ENCODE data around the gene TMEM87B.
A peak's percentile ranks its signal among the peaks of the same experiment; 100 is the strongest.

TMEM87B gene

GRCh38 chr2:112075490-112076260, 20.6 kb downstream of the TMEM87B start:
- Mint-ChIP-seq H3K27ac (peak overlapping the region; percentile 11), H3K9me3 (ENCODE audit: low read depth) (peaks cover 10% of the 10 kb centered on the region), H3K36me3 (peaks cover 34% of the 10 kb centered on the region), H3K4me3 (no peak overlapping the region), H3K4me1 (ENCODE audit: low read depth) (peaks cover 38% of the 10 kb centered on the region), H3K27me3 (no peaks in the 10 kb centered on the region)

- Mint-ChIP-seq H3K9me3 (ENCODE audit: low read depth) (peaks cover 10% of the 10 kb centered on the region), H3K4me3 (no peak overlapping the region), H3K27ac (no peak overlapping the region), H3K36me3 (peaks cover 29% of the 10 kb centered on the region), H3K27me3 (no peaks in the 10 kb centered on the region), H3K4me1 (ENCODE audit: low read depth) (peaks cover 25% of the 10 kb centered on the region)
These were observed 22.7 kb downstream of the TMEM87B start for GRCh38 chr2:112077814-112078213.

- H3K9me3 Mint-ChIP-seq (ENCODE audit: low read depth): no peaks in the 10 kb centered on the region
- H3K27me3 Mint-ChIP-seq: no peaks in the 10 kb centered on the region
- no peak overlapping the region for H3K4me3 Mint-ChIP-seq
- peaks cover 6% of the 10 kb centered on the region for H3K4me1 Mint-ChIP-seq (ENCODE audit: low read depth)
- H3K27ac Mint-ChIP-seq: no peak overlapping the region
- peaks cover 21% of the 10 kb centered on the region for H3K36me3 Mint-ChIP-seq
These were observed 26.2 kb downstream of the TMEM87B start for GRCh38 chr2:112081262-112081661.

GRCh38 chr2:112084689-112085374, 29.8 kb downstream of the TMEM87B start:
- H3K9me3 Mint-ChIP-seq (ENCODE audit: low read depth): no peaks in the 10 kb centered on the region
- no peaks in the 10 kb centered on the region for H3K4me1 Mint-ChIP-seq (ENCODE audit: low read depth)
- H3K36me3 Mint-ChIP-seq: peaks cover 25% of the 10 kb centered on the region
- H3K27me3 Mint-ChIP-seq: no peaks in the 10 kb centered on the region
- H3K27ac Mint-ChIP-seq: no peak overlapping the region
- H3K4me3 Mint-ChIP-seq: no peak overlapping the region

GRCh38 chr2:112085375-112085730, 30.3 kb downstream of the TMEM87B start:
- Mint-ChIP-seq H3K4me3 (no peak overlapping the region), H3K27ac (no peak overlapping the region), H3K36me3 (peaks cover 29% of the 10 kb centered on the region), H3K9me3 (ENCODE audit: low read depth) (no peaks in the 10 kb centered on the region), H3K4me1 (ENCODE audit: low read depth) (no peaks in the 10 kb centered on the region), H3K27me3 (no peaks in the 10 kb centered on the region)

- Mint-ChIP-seq H3K9me3 (ENCODE audit: low read depth) (no peaks in the 10 kb centered on the region), H3K4me1 (ENCODE audit: low read depth) (no peaks in the 10 kb centered on the region), H3K36me3 (peaks cover 25% of the 10 kb centered on the region), H3K4me3 (no peak overlapping the region), H3K27ac (no peak overlapping the region), H3K27me3 (no peaks in the 10 kb centered on the region)
These were observed 31.0 kb downstream of the TMEM87B start for GRCh38 chr2:112085916-112086669.

GRCh38 chr2:112087346-112088020, 32.4 kb downstream of the TMEM87B start:
- no peaks in the 10 kb centered on the region for H3K27me3 Mint-ChIP-seq
- peaks cover 7% of the 10 kb centered on the region for H3K4me1 Mint-ChIP-seq (ENCODE audit: low read depth)
- H3K9me3 Mint-ChIP-seq (ENCODE audit: low read depth): no peaks in the 10 kb centered on the region
- no peak overlapping the region for H3K27ac Mint-ChIP-seq
- H3K36me3 Mint-ChIP-seq: peaks cover 22% of the 10 kb centered on the region
- no peak overlapping the region for H3K4me3 Mint-ChIP-seq

GRCh38 chr2:112089375-112089774, 34.3 kb downstream of the TMEM87B start:
- no peak overlapping the region for H3K27ac Mint-ChIP-seq
- peaks cover 16% of the 10 kb centered on the region for H3K4me1 Mint-ChIP-seq (ENCODE audit: low read depth)
- H3K4me3 Mint-ChIP-seq: no peak overlapping the region
- no peaks in the 10 kb centered on the region for H3K9me3 Mint-ChIP-seq (ENCODE audit: low read depth)
- no peaks in the 10 kb centered on the region for H3K27me3 Mint-ChIP-seq
- H3K36me3 Mint-ChIP-seq: peaks cover 17% of the 10 kb centered on the region

- H3K9me3 Mint-ChIP-seq (ENCODE audit: low read depth): no peaks in the 10 kb centered on the region
- H3K27ac Mint-ChIP-seq: peak overlapping the region; percentile 38
- no peak overlapping the region for H3K4me3 Mint-ChIP-seq
- peaks cover 17% of the 10 kb centered on the region for H3K36me3 Mint-ChIP-seq
- H3K4me1 Mint-ChIP-seq (ENCODE audit: low read depth): peaks cover 19% of the 10 kb centered on the region
- H3K27me3 Mint-ChIP-seq: no peaks in the 10 kb centered on the region
These were observed 37.4 kb downstream of the TMEM87B start for GRCh38 chr2:112092286-112093041.

- Mint-ChIP-seq H3K36me3 (peaks cover 17% of the 10 kb centered on the region), H3K4me1 (ENCODE audit: low read depth) (peaks cover 19% of the 10 kb centered on the region), H3K4me3 (no peak overlapping the region), H3K27ac (no peak overlapping the region), H3K27me3 (no peaks in the 10 kb centered on the region), H3K9me3 (ENCODE audit: low read depth) (no peaks in the 10 kb centered on the region)
These were observed 38.1 kb downstream of the TMEM87B start for GRCh38 chr2:112093216-112093615.

- no peaks in the 10 kb centered on the region for H3K27me3 Mint-ChIP-seq
- no peaks in the 10 kb centered on the region for H3K9me3 Mint-ChIP-seq (ENCODE audit: low read depth)
- H3K27ac Mint-ChIP-seq: no peak overlapping the region
- H3K36me3 Mint-ChIP-seq: peaks cover 12% of the 10 kb centered on the region
- H3K4me1 Mint-ChIP-seq (ENCODE audit: low read depth): peaks cover 19% of the 10 kb centered on the region
- H3K4me3 Mint-ChIP-seq: no peak overlapping the region
These were observed 40.6 kb downstream of the TMEM87B start for GRCh38 chr2:112095681-112096080.

DNA sequence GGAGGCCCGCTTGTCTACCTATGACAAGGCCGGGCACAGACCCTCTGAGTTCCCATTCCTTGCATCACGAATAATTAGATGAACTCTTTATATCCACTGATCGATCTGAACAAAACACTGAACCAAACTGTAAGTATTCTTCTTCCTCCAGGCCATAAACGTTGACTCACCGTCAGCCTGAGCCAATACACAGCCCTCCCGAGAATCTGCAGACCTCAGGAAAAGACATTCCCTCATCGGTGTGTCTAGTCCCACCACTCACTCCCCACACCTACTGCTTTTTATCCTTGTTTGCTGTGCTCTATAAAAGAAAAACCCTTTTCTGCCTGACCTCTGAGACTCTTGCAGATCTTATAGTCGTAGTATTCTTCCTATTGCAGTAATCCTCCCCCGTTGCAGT, 41.0 kb downstream of the TMEM87B start:
- Mint-ChIP-seq H3K9me3 (ENCODE audit: low read depth) (no peaks in the 10 kb centered on the region), H3K4me1 (ENCODE audit: low read depth) (peaks cover 19% of the 10 kb centered on the region), H3K27me3 (no peaks in the 10 kb centered on the region), H3K27ac (peak overlapping the region; percentile 55), H3K4me3 (no peak overlapping the region), H3K36me3 (peaks cover 12% of the 10 kb centered on the region)

- Mint-ChIP-seq H3K9me3 (ENCODE audit: low read depth) (peaks cover 6% of the 10 kb centered on the region), H3K4me1 (ENCODE audit: low read depth) (no peaks in the 10 kb centered on the region), H3K36me3 (peaks cover 44% of the 10 kb centered on the region), H3K4me3 (no peak overlapping the region), H3K27ac (no peak overlapping the region), H3K27me3 (no peaks in the 10 kb centered on the region)
These were observed 53.2 kb downstream of the TMEM87B start for GRCh38 chr2:112108178-112108832.

DNA sequence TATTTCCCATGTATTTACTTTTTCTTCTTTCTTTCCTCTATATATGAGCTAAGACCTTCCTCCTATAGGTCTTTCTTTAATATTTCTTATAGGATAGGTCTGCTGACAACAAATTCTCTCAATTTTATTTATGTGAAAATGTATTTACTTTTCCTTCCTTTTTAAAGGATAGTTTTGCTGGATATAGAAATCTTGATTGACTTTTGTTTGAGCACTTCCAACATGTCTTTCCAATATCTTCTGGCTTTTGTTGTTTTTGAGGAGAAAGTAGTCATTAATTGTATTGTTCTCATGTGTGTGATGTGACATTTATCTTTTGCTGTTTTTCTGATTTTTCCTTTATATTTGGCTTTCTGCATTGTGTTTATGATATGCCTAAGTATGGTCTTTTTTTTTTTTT, 54.2 kb downstream of the TMEM87B start:
- no peak overlapping the region for H3K4me3 Mint-ChIP-seq
- peaks cover 44% of the 10 kb centered on the region for H3K36me3 Mint-ChIP-seq
- no peak overlapping the region for H3K27ac Mint-ChIP-seq
- no peaks in the 10 kb centered on the region for H3K27me3 Mint-ChIP-seq
- no peaks in the 10 kb centered on the region for H3K4me1 Mint-ChIP-seq (ENCODE audit: low read depth)
- peaks cover 6% of the 10 kb centered on the region for H3K9me3 Mint-ChIP-seq (ENCODE audit: low read depth)
